Measurements from ENCODE around the gene SPACA4. TPM values are rescaled to one million over a fixed set of nuclear protein-coding genes. Genes with fewer than 3 reads are reported as not detected.
A peak's percentile ranks its signal among the peaks of the same experiment; 100 is the strongest.
"Not testable (repeated sequence)": the region's sequence is repeated elsewhere in the genome, so short reads cannot be mapped to it uniquely, and the experiment has no call there.

SPACA4 gene
- polyA plus RNA-seq, 1 donor, result not detected

DNA sequence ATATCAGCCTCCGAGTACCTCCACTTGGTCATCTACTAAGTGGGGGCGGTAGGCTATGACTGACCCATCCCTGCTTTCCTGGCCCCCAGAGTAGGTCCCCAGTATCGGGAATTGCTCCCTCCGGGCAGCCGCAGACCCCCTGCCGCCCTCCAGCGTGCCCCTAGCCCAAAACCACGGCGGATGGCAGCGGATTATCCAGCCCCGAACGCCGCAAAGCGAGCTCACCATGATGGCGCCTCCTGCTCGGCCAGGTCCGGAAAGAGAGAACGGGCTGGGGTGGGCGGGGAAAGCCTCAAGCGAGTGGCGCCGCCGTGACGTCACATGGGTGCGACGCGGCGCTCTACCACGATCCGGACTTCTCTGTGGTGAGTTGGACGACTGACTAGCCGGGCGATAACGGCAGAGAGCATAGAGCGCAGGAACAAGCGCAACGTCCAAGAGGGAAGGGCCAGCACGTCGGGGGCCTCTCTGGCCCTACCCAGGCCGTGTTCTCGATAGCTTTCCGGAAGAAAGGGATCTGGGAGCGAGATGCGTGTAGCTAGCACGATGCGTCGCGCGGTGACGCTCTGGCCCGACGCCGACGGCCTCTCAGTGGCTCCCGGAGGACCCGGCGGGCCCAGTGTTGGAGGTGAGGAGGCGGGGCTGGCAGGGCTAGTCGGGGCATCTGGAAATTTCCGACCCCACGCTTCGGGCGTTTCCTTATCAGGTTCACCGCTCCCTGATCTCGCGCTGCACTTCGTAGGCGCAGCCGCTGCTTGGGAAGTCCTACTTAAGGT lies 12.6 kb downstream of the SPACA4 start, which contains the start of the genes RPL18 and SPHK2:
Gene RPL18, minus strand, starts transcription at position 263 of the 776 bp plus-strand sequence. Its CDS starts 35 bp downstream, at position 228.
Gene SPHK2, plus strand, starts transcription at position 591 of the 776 bp plus-strand sequence. CDS start 1,009 bp downstream, outside the sequence.
- DNase-seq, result peak; percentile 98

DNA sequence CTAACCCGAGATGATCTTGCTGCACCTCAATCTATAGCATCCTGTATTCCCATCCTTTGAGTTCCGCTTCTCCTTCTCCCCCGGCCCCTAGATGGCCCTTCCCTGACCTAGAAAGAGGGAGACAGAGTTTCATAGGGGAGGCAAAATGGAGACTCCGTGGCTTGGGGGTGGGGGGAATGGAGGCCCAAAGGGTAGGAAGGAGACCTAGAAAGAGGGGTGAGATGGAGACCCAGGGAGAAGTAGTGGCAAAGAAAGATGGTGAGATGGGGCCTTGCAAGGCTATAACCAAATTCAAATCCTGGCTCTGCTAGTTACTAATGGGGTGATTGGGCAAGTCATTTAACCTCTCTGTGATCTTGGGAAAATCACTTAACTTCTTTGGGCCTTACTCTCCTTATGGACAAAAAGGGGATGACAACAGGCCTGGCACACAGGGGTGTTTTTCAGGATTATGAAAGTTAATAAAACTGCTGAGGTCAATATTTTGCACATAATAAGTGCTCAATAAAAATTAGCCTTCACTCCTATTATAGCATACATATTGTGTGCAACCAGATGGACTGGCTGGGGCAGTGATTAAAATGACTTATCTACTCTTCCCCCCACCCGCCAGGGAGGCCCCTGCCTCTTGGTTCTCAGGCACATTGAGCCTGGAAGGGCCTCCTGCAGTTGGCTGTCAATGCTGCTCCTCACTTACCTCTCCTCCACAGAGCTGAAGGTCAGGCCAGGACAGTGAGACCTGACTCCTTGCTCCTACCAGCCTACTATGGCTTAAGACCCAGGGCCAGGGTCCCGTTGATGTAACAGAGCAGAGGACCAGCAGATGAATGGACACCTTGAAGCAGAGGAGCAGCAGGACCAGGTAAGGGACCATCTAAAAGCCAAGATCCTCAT lies 13.4 kb downstream of the SPACA4 start:
- no peak for DNase-seq

DNA sequence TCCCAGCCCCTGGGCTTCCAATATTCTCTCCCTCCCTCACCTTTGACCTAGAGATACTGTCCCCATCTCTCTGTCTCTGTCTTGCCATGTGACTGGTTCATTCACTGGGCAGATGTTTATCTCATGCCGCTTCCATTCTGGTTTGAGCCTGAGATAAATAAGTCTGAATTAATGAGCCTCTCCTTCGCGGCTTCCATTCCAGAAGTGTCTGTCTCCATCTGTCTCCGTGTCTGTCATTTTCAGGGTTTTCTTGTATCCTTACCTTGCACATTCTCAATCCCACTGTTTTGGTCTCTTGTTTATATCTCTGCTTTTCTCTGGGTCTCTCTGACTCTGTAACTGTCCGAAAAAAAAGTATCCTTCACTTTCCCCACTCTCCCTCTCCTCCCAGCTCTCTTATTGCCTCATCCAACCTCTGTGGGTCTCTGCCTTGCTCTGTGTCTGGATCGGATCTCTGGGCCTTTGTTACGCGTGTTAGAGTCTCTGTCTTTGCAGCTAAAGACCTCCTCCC lies 17.1 kb downstream of the SPACA4 start:
- no peak for DNase-seq

GRCh38 chr19:48624067-48624594 lies 17.6 kb downstream of the SPACA4 start:
- DNase-seq, result peak; percentile 97

DNA sequence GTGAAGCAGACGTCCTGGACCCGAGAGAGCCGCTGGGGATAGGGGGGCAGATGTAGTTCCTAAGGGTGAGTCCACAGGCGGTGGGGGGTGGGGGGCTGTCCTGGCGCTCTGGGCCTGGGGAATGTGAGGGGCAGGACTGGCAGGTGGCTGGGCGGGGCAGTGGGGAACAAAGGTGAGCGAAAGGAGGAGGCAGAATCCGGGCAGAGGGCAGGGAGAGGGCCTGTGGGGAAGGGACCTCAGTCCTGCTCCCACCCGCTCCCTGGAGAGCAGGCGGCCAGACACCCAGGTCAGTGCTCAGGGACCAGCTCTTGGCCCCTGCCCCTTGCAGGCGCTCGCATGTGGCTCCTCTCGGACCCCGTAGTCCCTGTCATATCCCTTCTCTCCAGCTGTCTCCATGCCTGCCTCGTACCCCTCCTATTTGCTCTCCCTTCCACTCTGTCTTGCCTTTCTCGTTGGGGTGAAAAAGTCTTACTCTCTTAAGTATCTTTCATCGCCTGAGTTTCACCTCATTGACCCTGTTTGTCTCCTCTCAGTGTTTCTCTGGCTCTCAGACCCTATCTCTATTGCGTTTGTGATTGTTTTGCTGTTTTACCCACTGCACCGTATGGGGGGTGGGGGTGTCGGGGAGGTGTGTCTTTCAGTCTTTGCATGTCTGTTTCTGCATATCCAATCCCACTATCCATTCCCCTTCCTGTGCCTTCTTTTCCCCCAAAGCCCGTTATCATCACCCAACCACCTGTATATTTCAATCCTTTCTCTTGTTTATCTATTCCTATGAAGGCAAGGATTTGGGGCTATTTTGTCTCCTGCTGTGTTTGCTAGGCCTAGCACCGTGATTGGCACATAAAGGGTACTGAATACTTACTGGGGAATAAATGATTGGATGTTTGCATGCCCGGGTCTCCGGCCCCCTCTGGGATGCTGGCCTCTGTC lies 18.5 kb downstream of the SPACA4 start:
- DNase-seq, result no peak

DNA sequence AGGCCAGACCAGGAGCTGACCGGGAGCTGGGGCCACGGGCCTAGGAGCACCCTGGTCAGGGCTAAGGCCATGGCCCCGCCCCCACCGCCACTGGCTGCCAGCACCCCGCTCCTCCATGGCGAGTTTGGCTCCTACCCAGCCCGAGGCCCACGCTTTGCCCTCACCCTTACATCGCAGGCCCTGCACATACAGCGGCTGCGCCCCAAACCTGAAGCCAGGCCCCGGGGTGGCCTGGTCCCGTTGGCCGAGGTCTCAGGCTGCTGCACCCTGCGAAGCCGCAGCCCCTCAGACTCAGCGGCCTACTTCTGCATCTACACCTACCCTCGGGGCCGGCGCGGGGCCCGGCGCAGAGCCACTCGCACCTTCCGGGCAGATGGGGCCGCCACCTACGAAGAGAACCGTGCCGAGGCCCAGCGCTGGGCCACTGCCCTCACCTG lies 19.4 kb downstream of the SPACA4 start:
- DNase-seq, result no peak

GRCh38 chr19:48627201-48627864 lies 20.8 kb downstream of the SPACA4 start:
- no peak for DNase-seq

DNA sequence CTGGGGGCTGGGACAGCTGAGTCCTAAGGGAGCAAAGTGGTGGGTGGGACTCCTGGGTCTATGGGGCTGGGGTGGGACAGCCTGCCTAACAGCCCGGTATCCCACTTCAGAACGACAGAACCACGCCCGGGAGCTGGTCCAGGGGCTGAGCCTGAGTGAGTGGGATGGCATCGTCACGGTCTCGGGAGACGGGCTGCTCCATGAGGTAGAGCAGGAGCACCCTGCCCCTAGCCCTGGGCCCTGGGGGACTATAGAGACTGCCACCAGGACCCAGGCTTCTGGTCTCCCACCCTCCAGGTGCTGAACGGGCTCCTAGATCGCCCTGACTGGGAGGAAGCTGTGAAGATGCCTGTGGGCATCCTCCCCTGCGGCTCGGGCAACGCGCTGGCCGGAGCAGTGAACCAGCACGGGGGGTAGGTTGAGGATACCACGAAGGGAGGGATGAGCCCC lies 21.3 kb downstream of the SPACA4 start:
- no peak for DNase-seq

- DNase-seq, result no peak
Measured at GRCh38 chr19:48628486-48629296, 22.1 kb downstream of the SPACA4 start.

DNA sequence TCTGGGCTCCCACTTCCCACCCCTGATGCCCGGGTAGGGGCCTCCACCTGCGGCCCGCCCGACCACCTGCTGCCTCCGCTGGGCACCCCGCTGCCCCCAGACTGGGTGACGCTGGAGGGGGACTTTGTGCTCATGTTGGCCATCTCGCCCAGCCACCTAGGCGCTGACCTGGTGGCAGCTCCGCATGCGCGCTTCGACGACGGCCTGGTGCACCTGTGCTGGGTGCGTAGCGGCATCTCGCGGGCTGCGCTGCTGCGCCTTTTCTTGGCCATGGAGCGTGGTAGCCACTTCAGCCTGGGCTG lies 22.7 kb downstream of the SPACA4 start:
- no peak for DNase-seq

- no peak for DNase-seq
Measured at GRCh38 chr19:48629599-48630295, 23.2 kb downstream of the SPACA4 start.

DNA sequence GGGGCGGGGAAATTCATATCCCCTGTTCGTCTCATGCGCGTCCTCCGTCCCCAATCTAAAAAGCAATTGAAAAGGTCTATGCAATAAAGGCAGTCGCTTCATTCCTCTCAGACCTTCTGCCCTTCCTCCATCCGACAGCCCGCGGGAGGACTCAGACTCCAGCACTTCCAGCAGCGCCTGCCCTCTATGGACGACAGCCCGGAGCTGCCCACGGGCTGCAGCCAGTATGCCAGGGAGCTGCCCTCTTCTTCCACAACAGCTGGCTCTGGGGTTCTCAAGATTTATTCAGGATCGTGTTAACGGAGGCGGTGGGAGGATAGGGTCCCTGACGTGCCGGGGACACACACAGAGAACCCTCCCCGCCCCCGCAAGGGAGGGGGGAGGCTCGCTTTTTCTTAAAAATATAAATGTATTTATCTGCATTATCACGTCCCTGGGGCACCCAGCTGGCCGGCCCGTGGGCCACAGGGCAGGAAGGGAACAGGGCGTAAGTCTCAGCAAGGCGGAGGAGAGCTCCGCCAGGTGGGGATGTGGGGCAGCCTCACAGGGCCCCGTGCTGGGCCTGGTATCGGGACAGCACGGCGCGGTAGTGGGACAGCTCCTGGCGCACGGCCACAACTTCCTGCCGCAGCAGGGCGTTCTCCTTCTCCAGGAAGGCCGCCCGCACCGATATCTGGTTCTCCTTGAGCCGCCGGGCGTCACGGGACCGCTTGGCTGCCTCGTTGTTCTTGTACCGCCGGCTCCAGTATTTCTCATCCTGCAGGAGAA lies 23.9 kb downstream of the SPACA4 start:
- DNase-seq, result no peak

GRCh38 chr19:48631225-48631624 lies 24.7 kb downstream of the SPACA4 start:
- DNase-seq, result no peak

- DNase-seq, result not testable (repeated sequence)
Measured at GRCh38 chr19:48632286-48632685, 25.7 kb downstream of the SPACA4 start.

- no peak for DNase-seq
Measured at GRCh38 chr19:48632692-48633147, 26.2 kb downstream of the SPACA4 start.

GRCh38 chr19:48633148-48634035 lies 26.9 kb downstream of the SPACA4 start:
- DNase-seq, result no peak

- no peak for DNase-seq
Measured at GRCh38 chr19:48634036-48634342, 27.4 kb downstream of the SPACA4 start.
